Ectodermal cell (in vitro differentiated cells): ENCODE results near the gene PIGT.

Experiments
- H3K27ac ChIP-seq: 2 replicates; pipeline ENCODE4 v1.7.0; 2013; ENCODE audit warnings: mild to moderate bottlenecking, low read depth, low read length; ENCODE audit not compliant: insufficient read depth, poor library complexity, severe bottlenecking
- H3K27me3 ChIP-seq: 2 replicates; pipeline ENCODE4 v1.7.0; 2013; ENCODE audit warnings: mild to moderate bottlenecking, low read length; ENCODE audit not compliant: insufficient read depth, control insufficient read depth, poor library complexity, severe bottlenecking
- H3K36me3 ChIP-seq: one replicate; pipeline ENCODE4 v1.7.0; 2013; ENCODE audit warnings: low read length; ENCODE audit not compliant: control insufficient read depth, insufficient read depth
- H3K4me1 ChIP-seq: one replicate; pipeline ENCODE4 v1.7.0; 2013; ENCODE audit warnings: low read length; ENCODE audit not compliant: control insufficient read depth, insufficient read depth
- H3K4me3 ChIP-seq: 2 replicates; pipeline ENCODE4 v1.7.0; 2013; ENCODE audit warnings: low read depth, low read length, control low read depth; ENCODE audit not compliant: insufficient read depth
- H3K9me3 ChIP-seq: 2 replicates; pipeline ENCODE4 v1.7.0; 2013; ENCODE audit warnings: mild to moderate bottlenecking, low read length, moderate library complexity; ENCODE audit not compliant: control insufficient read depth
- WGBS, 2 experiments: methylation state at CpG; one replicate each; pipeline ENCODE4 v1.1.7; 2013; ENCODE audit warnings: missing lambda C conversion rate in 2 of 2; 5-methylcytosine and 5-hydroxymethylcytosine counted together

The PIGT gene

GRCh38 chr20:45409521-45410272 lies 6.2 kb upstream of the PIGT start:
- Histone ChIP-seq H3K9me3 (no peaks in the 10 kb centered on the region), H3K27ac (no peak overlapping the region), H3K4me1 (no peaks in the 10 kb centered on the region), H3K27me3 (peaks cover 32% of the 10 kb centered on the region), H3K4me3 (no peak overlapping the region), H3K36me3 (peaks cover 13% of the 10 kb centered on the region)
- WGBS, 2 experiments, result 91 to 93% methylated on average over 7 of the region's 7 CpGs

- Histone ChIP-seq H3K27ac (no peak overlapping the region), H3K4me1 (no peaks in the 10 kb centered on the region), H3K9me3 (no peaks in the 10 kb centered on the region), H3K4me3 (no peak overlapping the region), H3K27me3 (peaks cover 20% of the 10 kb centered on the region), H3K36me3 (peaks cover 13% of the 10 kb centered on the region)
- WGBS, 2 experiments, result 84 to 87% methylated on average over 8 of the region's 8 CpGs
Measured at GRCh38 chr20:45410887-45411286, 5.1 kb upstream of the PIGT start.

GRCh38 chr20:45412653-45413052 lies 3.3 kb upstream of the PIGT start:
- Histone ChIP-seq H3K4me1 (peaks cover 9% of the 10 kb centered on the region), H3K9me3 (no peaks in the 10 kb centered on the region), H3K36me3 (peaks cover 13% of the 10 kb centered on the region), H3K27ac (no peak overlapping the region), H3K27me3 (peaks cover 2% of the 10 kb centered on the region), H3K4me3 (no peak overlapping the region)
- 89% methylated on average over 5 of the region's 5 CpGs for WGBS, 2 experiments

- Histone ChIP-seq H3K4me1 (peaks cover 9% of the 10 kb centered on the region), H3K36me3 (peaks cover 13% of the 10 kb centered on the region), H3K27me3 (no peaks in the 10 kb centered on the region), H3K27ac (no peak overlapping the region), H3K9me3 (no peaks in the 10 kb centered on the region), H3K4me3 (no peak overlapping the region)
- WGBS, 2 experiments, result 83 to 90% methylated on average over 3 of the region's 3 CpGs
Measured at GRCh38 chr20:45413479-45413878, 2.5 kb upstream of the PIGT start.

GRCh38 chr20:45416917-45417316 lies 976 bp downstream of the PIGT start:
- Histone ChIP-seq H3K4me1 (peaks cover 9% of the 10 kb centered on the region), H3K4me3 (peak overlapping the region; percentile 85)
- 88 to 91% methylated on average over 2 of the region's 2 CpGs for WGBS, 2 experiments

GRCh38 chr20:45419188-45420091 lies 3.5 kb downstream of the PIGT start:
- Histone ChIP-seq H3K4me3 (no peak overlapping the region), H3K4me1 (peaks cover 9% of the 10 kb centered on the region), H3K36me3 (peaks cover 25% of the 10 kb centered on the region), H3K27ac (no peak overlapping the region), H3K27me3 (no peaks in the 10 kb centered on the region), H3K9me3 (no peaks in the 10 kb centered on the region)
- WGBS, 2 experiments, result 91 to 93% methylated on average over 17 of the region's 17 CpGs

More at GRCh38 chr20:45416917-45417316, 976 bp downstream of the PIGT start:
- H3K36me3 ChIP-seq, result peaks cover 17% of the 10 kb centered on the region
- H3K9me3 ChIP-seq, result no peaks in the 10 kb centered on the region
- no peak overlapping the region for H3K27ac ChIP-seq
- H3K27me3 ChIP-seq, result no peaks in the 10 kb centered on the region

- H3K27ac ChIP-seq, result no peak overlapping the region
- H3K4me1 ChIP-seq, result peaks cover 9% of the 10 kb centered on the region
- H3K4me3 ChIP-seq, result no peak overlapping the region
- no peaks in the 10 kb centered on the region for H3K9me3 ChIP-seq
- WGBS, 2 experiments, result 94% methylated on average over 8 of the region's 8 CpGs
- no peaks in the 10 kb centered on the region for H3K27me3 ChIP-seq
- H3K36me3 ChIP-seq, result peaks cover 26% of the 10 kb centered on the region
Measured at GRCh38 chr20:45420125-45420524, 4.2 kb downstream of the PIGT start.

GRCh38 chr20:45423700-45424099 lies 7.8 kb downstream of the PIGT start:
- Histone ChIP-seq H3K27me3 (no peaks in the 10 kb centered on the region), H3K4me3 (no peak overlapping the region), H3K4me1 (no peaks in the 10 kb centered on the region), H3K36me3 (peaks cover 30% of the 10 kb centered on the region), H3K9me3 (no peaks in the 10 kb centered on the region), H3K27ac (no peak overlapping the region)
- WGBS, 2 experiments, result 96 to 100% methylated on average over 2 of the region's 2 CpGs

- Histone ChIP-seq H3K36me3 (peaks cover 23% of the 10 kb centered on the region), H3K27me3 (no peaks in the 10 kb centered on the region), H3K4me1 (no peaks in the 10 kb centered on the region), H3K9me3 (no peaks in the 10 kb centered on the region), H3K4me3 (no peak overlapping the region), H3K27ac (no peak overlapping the region)
- WGBS, 2 experiments, result 95 to 96% methylated on average over 17 of the region's 17 CpGs
Measured at GRCh38 chr20:45425561-45425960, 9.6 kb downstream of the PIGT start.

- Histone ChIP-seq H3K4me3 (no peak overlapping the region), H3K27ac (no peak overlapping the region), H3K27me3 (no peaks in the 10 kb centered on the region), H3K36me3 (peaks cover 17% of the 10 kb centered on the region), H3K4me1 (no peaks in the 10 kb centered on the region), H3K9me3 (no peaks in the 10 kb centered on the region)
- 88% methylated on average over 5 of the region's 5 CpGs for WGBS, 2 experiments
Measured at GRCh38 chr20:45426320-45427016, 10.5 kb downstream of the PIGT start.
